ENCODE measurements around the gene ARPC5.
A peak's percentile ranks its signal among the peaks of the same experiment; 100 is the strongest.

The ARPC5 gene

GRCh38 chr1:183611021-183611420 is 24.6 kb downstream of the ARPC5 start:
- no peak for DNase-seq (ENCODE audit: low read depth)

- no peak for DNase-seq (ENCODE audit: low read depth)
Measured at GRCh38 chr1:183609759-183610452, 25.7 kb downstream of the ARPC5 start.

GRCh38 chr1:183609313-183609712 is 26.3 kb downstream of the ARPC5 start:
- no peak for DNase-seq (ENCODE audit: low read depth)

DNA sequence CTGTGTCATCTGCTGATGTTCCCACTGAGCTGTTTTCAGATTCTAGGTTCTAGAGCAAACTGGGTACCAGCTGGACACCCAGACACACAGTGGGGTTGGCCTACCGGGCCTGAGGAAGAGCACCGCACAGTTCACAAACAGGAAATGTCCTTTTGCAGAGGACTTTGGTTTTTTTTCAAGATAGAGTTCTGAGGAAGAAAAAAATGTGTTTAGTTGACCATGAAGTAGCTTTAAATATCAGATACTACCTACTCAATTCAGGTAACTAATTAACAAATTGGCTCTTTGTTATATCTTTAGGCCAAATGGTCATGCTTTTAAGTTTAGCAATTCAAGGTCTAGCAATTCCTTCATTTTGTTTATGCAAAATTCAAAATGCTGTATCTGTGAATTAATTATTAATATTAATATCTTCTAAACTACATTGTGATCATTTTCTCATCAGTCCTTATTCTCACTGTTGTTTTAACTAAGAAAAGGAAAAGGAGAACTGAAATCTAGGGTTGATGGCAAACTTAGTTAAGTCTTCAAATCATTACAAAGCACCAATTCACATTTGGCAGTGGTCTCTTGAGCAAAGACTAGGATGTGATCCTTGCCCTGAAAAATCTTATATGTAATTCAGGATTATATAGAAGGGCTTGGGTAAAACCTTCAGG is 28.1 kb downstream of the ARPC5 start:
- no peak for DNase-seq (ENCODE audit: low read depth)

DNA sequence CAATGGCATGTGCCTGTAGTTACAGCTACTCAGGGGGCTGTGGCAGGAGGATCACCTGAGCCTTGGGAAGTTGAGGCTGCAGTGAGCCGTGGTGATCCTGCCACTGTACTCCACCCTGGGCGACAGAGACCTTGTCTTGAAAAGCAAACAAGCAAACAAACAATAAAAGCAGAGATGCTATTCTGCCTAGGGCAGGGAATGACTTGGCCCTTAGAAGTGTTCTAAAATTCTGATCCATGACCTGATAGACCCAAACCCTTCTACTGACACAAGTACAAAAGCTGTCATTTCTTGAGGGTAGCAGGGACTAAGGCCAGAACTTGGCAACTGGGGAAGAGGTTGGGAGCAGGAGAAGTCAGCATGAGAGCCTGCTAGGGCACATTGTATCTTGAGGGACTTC is 29.7 kb downstream of the ARPC5 start:
- DNase-seq (ENCODE audit: low read depth) = no peak

DNA sequence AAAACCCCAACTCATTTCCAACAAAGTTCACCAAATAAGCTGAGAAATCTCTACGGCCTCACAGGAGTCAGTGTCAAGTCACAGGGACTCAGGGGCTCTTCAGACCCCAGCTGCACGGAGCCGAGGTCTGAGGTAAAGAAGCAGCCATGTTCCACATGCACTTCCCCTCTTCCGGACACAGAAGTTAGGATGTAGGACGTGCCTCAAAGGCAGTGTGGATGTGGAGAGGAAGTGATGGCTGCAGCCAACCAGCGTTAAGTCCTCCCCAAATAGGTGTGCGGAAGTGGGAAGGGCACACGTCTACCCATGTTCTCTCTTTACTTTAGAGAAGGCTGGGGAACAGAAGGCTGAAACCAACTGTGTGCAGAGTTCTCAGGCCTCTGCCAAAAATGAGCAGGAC is 30.8 kb downstream of the ARPC5 start:
- no peak for DNase-seq (ENCODE audit: low read depth)

DNA sequence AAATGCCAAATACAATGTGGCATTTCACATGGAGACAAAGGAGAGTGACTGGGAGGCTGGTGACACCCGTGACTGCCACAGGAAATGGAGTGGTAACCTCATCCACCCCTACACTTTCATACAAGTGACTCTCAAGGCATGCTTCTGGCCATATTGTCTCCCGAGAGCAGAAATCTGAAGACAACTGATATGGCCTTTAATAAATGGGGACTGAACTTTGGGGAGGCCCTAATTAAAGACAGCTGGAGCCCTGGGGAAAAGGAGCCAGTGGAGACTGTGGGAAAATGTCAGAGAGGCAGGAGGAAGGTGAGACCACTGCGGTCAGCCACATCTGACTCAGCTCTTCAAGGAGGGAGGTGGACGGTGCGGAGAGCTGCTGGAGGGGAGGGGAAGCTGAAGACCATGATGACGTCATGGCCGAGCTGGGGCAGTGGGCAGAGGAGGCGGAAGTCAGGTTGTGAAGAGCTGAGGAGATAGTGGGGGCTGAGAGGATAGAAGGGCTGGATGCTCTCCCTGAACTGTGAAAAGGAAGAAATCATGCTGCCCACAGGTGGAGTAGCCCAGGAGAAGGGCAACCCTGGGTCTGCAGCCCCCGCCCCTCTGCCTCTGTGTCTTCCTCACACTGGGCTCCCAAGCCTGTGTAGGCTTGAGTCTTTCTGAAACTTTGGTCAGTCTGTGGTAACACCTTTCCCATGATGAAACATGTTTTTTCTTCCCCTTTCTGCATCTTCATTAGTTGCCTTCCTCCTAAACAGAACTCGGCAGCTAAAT is 31.4 kb downstream of the ARPC5 start:
- DNase-seq (ENCODE audit: low read depth) = no peak

DNA sequence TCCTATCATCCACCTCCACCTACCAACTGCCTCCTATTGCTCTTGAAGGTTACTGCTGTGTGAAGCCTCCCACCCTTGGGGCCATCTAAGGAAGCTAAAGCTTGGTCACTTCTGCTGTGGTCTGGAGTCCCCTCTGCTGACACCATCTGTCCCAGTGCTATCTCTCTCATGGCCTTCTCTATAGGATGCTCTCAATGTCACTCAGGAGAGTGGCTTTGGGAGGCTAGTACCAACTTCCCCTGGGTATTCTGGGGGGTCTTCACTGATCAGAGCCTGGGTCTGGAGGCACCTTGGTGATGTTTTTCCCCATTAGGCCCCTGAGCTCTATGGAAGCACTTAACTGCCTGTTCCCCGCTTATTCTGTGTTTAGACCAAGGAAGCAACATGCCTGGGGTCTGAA is 33.1 kb downstream of the ARPC5 start:
- no peak for DNase-seq (ENCODE audit: low read depth)

DNA sequence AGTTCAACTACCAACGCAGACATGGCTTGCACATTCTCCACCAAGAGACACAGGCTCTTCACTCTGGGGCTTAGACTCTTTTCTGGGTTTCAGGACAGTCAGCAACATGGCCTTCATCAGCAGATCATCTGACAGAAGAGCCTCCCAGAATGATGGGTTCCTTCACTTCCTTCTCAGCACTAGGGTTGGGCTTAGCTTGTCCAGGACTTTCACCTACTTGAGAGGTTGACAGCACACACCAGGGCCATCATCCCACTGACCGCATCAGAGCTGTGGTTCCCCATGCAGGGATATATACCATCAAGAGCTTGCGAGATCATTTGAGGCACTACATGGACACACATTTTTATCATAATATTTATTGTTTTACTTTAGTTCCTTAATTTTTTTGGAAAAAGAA is 34.9 kb downstream of the ARPC5 start:
- DNase-seq (ENCODE audit: low read depth) = no peak

- no peak for DNase-seq (ENCODE audit: low read depth)
Measured at GRCh38 chr1:183600136-183600535, 35.4 kb downstream of the ARPC5 start.

GRCh38 chr1:183598386-183598785 is 37.2 kb downstream of the ARPC5 start:
- no peak for DNase-seq (ENCODE audit: low read depth)

DNA sequence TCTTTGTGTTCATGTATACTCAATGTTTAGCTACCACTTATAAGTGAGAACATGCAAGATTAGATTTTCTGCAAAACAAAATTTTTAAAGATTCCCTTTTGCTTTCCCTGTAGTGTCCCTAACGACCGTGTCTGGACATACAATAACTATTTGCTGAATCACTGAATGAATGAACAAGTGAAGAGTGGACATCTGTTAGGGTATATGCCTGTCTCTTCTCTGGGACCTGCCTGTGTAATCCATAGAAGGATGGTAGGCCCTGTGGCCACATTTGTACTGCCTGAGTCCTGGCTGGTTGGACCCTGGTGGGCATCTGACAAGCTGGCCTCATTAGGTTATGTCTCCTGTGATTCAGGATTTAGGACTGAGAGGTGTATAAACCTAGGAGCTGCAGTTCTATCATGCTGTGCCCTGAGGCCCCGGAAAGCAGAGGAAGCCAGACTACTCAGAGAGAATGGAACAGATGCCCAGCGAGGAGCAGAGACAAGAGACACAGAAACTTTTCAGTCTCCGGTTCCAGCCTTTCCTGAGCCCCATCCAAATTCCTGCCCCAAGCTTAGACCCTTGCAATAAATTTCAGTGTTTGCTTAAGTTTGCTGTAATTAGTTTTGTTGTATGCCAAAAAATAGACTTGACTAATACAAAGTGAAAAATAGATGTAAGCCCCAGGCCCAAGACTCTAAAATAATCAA is 37.8 kb downstream of the ARPC5 start:
- no peak for DNase-seq (ENCODE audit: low read depth)

GRCh38 chr1:183596500-183596899 is 39.1 kb downstream of the ARPC5 start:
- DNase-seq (ENCODE audit: low read depth) = no peak

DNA sequence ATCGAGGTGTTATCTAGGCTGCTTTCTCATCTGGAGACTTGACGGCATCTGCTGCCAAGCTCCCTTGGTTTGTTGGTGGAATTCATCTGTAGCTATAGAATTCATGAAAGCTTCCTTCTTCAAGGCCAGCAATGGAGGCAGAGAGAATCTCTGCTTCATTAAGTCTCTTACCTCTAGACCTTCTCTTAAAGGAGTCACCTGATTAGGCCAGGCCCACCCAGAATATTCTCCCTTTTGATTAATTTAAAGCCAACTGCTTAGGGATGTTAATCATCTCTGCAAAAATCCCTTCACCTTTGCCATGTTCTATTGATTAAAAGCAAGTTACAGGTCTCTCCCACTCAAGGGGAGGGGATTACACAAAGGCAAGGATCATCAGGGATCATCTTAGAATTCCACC is 40.0 kb downstream of the ARPC5 start:
- no peak for DNase-seq (ENCODE audit: low read depth)

GRCh38 chr1:183593356-183593755 is 42.2 kb downstream of the ARPC5 start:
- no peak for DNase-seq (ENCODE audit: low read depth)

DNA sequence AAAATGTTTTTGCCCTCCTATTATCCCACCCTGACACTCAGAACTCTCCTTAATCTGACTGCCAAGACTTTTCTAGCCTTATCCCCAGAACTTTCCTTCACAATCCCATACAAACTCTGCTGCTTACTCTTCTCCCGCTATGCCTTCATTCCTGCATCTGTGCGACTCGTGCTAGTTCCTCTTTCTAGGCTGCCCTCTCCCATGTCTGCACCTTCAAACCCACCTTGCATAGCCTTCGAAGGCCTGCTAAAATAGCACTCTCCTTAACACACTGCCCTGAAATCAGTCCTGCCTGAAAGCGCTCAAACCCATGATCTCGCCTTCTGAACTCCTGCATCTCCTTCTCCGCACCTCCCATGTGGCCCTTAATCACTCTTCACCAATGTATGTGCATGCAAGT is 42.9 kb downstream of the ARPC5 start:
- DNase-seq (ENCODE audit: low read depth) = no peak

DNA sequence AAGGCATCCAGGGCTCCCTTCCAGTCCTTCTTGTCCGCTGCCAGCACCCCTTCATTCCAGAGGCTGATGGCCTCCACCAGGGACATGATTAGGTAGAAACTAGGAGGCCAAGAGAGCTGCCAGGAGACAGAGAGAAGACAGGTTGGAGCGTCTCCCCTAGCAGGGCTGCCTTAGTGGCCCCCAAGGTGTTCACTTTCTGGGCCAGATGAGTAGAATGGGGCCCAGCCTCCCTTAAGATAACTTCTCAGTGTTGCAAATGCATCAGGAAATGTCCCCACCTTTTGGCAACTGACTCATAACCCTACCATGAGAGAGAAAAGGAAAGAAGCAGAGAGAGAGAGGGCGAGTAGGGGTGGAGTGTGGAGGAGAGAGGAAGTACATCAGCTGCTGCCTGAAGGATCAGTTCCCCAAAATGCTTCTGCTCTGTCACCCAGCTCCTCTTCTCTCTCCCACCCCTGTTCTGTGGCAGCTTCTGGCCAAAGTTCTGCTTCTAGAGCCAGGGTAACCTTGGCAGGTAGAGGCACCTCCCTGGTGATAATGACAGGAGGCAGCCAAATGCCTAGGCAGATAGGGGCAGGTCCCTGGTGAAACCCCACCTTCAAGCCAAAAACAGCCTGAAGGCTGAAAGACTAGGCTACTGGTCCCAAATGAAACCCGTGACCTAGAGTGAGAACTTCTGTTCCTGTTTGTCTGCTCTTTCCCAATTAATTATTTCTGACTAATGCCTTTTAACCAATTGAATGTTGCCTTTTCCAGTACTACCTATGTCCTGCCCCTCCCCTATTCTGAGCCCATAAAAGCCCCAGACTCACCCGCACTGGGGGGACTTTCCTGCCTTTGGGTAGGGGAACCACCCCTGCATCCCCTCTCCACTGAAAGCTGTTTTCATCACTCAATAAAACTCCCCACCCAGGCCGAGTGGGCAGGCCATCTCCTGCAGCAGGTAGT is 45.1 kb downstream of the ARPC5 start, which contains the start of gene NCF2:
Gene NCF2, minus strand, starts transcription at position 216 of the 948 bp plus-strand sequence. Its CDS starts 130 bp downstream, at position 86.
- DNase-seq (ENCODE audit: low read depth) = peak; percentile 15

- no peak for DNase-seq (ENCODE audit: low read depth)
Measured at GRCh38 chr1:183589874-183590243, 45.7 kb downstream of the ARPC5 start.

- no peak for DNase-seq (ENCODE audit: low read depth)
Measured at GRCh38 chr1:183589384-183589783, 46.2 kb downstream of the ARPC5 start.

DNA sequence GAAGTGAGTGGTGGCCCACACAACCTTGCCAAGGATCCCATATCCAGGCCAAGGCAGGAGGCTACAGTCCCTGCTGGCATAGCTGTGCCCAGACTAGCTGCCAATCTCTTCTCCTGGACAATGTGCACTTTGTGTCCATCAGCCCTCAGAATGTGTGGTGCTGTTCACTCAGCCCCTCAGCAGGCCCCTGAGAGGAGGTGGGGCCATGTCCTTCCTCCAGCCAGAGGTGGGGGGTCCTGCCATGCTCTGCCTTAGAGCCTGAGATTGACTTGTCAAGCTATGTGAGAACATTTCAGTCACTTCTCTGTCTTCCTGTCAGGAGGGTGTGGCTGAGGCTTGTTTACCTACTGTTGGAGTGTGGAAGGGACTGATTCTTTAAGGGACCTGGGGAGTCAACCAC is 46.8 kb downstream of the ARPC5 start:
- DNase-seq (ENCODE audit: low read depth) = no peak

GRCh38 chr1:183586926-183587325 is 48.7 kb downstream of the ARPC5 start:
- no peak for DNase-seq (ENCODE audit: low read depth)

All from activated T-cell treated with anti-CD3 and anti-CD28 coated beads for 24 hours (primary cell).